HFFc6 (cell line): ENCODE measurements around the gene ACTL10. TPM values are rescaled to one million over a fixed set of nuclear protein-coding genes. Genes with fewer than 3 reads are reported as not detected.

Source experiments
- DNase-seq: peaks from one replicate; pipeline ENCODE4 v3.0.0-alpha.2; 2018
- H3K27ac Mint-ChIP-seq: 2 replicates; pipeline ENCODE4 v1.8.0; 2020; ENCODE audit warnings: mild to moderate bottlenecking, mixed read lengths
- H3K27me3 Mint-ChIP-seq: 2 replicates; pipeline ENCODE4 v1.8.0; 2021; ENCODE audit warnings: mild to moderate bottlenecking, moderate library complexity, mixed read lengths; ENCODE audit not compliant: insufficient read depth
- H3K36me3 Mint-ChIP-seq: 2 replicates; pipeline ENCODE4 v1.8.0; 2021; ENCODE audit warnings: low read depth, mixed read lengths
- H3K4me1 Mint-ChIP-seq: 2 replicates; pipeline ENCODE4 v1.8.0; 2020; ENCODE audit warnings: low read depth, mixed read lengths
- H3K4me3 Mint-ChIP-seq: 2 replicates; pipeline ENCODE4 v1.8.0; 2020; ENCODE audit warnings: mild to moderate bottlenecking, moderate library complexity, mixed read lengths
- H3K9me3 Mint-ChIP-seq: 2 replicates; pipeline ENCODE4 v1.8.0; 2020; ENCODE audit warnings: mild to moderate bottlenecking, mixed read lengths
- CTCF ChIP-seq: fragments of 200-600 bp; sonication (generic); IDR thresholded peaks from 2 replicates; pipeline ENCODE4 v1.5.0; 2021; ENCODE audit warnings: antibody characterized with exemption, mild to moderate bottlenecking
- total RNA-seq, 6 experiments: library from RNA; stranded (reverse); fragmentation: NEBNext Ultra II Directional; extraction: Animal tissue kit (Norgen Biotek cat#: 25700); gene quantifications; 2 replicates in 1 of 6; 3 replicates in 5 of 6; pipeline ENCODE4 v1.2.3, GENCODE V29; 2021

The ACTL10 gene
- total RNA-seq, 6 experiments from 2014 or later, result 1.6 to 2.3 (median 1.8) TPM

- H3K4me1 Mint-ChIP-seq, result peaks cover 47% of the 10 kb centered on the region
- DNase-seq, result no peak
- H3K9me3 Mint-ChIP-seq, result no peaks in the 10 kb centered on the region
- H3K36me3 Mint-ChIP-seq, result no peaks in the 10 kb centered on the region
- peaks cover 2% of the 10 kb centered on the region; the same call in 1 of the 2 replicates for H3K27me3 Mint-ChIP-seq
- no peak overlapping the region for H3K4me3 Mint-ChIP-seq
- no peak for TF ChIP-seq CTCF
- H3K27ac Mint-ChIP-seq, result no peak overlapping the region
These were observed 11.4 kb downstream of the ACTL10 start for GRCh38 chr20:33677991-33678702.

GRCh38 chr20:33679758-33680485 lies 13.2 kb downstream of the ACTL10 start:
- H3K27ac Mint-ChIP-seq, result no peak overlapping the region
- no peak for TF ChIP-seq CTCF

GRCh38 chr20:33680686-33681085 lies 13.9 kb downstream of the ACTL10 start:
- no peak for DNase-seq
- Mint-ChIP-seq H3K27me3 (peaks cover 5% of the 10 kb centered on the region), H3K4me1 (peaks cover 46% of the 10 kb centered on the region), H3K36me3 (no peaks in the 10 kb centered on the region), H3K9me3 (no peaks in the 10 kb centered on the region), H3K4me3 (no peak overlapping the region), H3K27ac (no peak overlapping the region)
- no peak for TF ChIP-seq CTCF

More at GRCh38 chr20:33679758-33680485, 13.2 kb downstream of the ACTL10 start:
- Mint-ChIP-seq H3K4me3 (no peak overlapping the region), H3K4me1 (peaks cover 47% of the 10 kb centered on the region), H3K36me3 (no peaks in the 10 kb centered on the region), H3K9me3 (no peaks in the 10 kb centered on the region), H3K27me3 (peaks cover 5% of the 10 kb centered on the region)
- no peak for DNase-seq

GRCh38 chr20:33681288-33681687 lies 14.5 kb downstream of the ACTL10 start:
- no peak overlapping the region for H3K27ac Mint-ChIP-seq
- no peaks in the 10 kb centered on the region for H3K9me3 Mint-ChIP-seq
- H3K4me1 Mint-ChIP-seq, result peaks cover 40% of the 10 kb centered on the region
- H3K36me3 Mint-ChIP-seq, result no peaks in the 10 kb centered on the region
- TF ChIP-seq CTCF, result no peak
- no peak overlapping the region for H3K4me3 Mint-ChIP-seq
- peaks cover 5% of the 10 kb centered on the region for H3K27me3 Mint-ChIP-seq
- no peak for DNase-seq

GRCh38 chr20:33681728-33682353 lies 15.1 kb downstream of the ACTL10 start:
- H3K4me3 Mint-ChIP-seq, result no peak overlapping the region
- no peak overlapping the region for H3K27ac Mint-ChIP-seq
- peaks cover 3% of the 10 kb centered on the region for H3K27me3 Mint-ChIP-seq
- TF ChIP-seq CTCF, result no peak
- H3K9me3 Mint-ChIP-seq, result no peaks in the 10 kb centered on the region
- no peak for DNase-seq
- H3K36me3 Mint-ChIP-seq, result no peaks in the 10 kb centered on the region
- H3K4me1 Mint-ChIP-seq, result peaks cover 44% of the 10 kb centered on the region
